ENCODE measurements around the gene C3.

- TF ChIP-seq EZH2phosphoT487 (IDR thresholded peaks at IDR 0.05; ENCODE audit: borderline replicate concordance) (no peak), CTCF (conservative IDR thresholded peaks at IDR 0.05; ENCODE audit: low read length) (no peak)
Observed at GRCh38 chr19:6676288-6676687, 44.2 kb downstream of the C3 start.

Data from Loucy (cell line).